ENCODE data around the gene CFAP161. TPM values are rescaled to one million over a fixed set of nuclear protein-coding genes. Genes with fewer than 3 reads are reported as not detected.
A peak's percentile ranks its signal among the peaks of the same experiment; 100 is the strongest.
"Not testable (repeated sequence)": the region's sequence is repeated elsewhere in the genome, so short reads cannot be mapped to it uniquely, and the experiment has no call there.

The CFAP161 gene
- total RNA-seq, 1 donor from 2014 or later = 0.26 TPM

GRCh38 chr15:81106560-81106959 is 27.5 kb upstream of the CFAP161 start:
- DNase-seq (ENCODE audit: low read depth, low spot score) = peak; percentile 26

- no peak for DNase-seq (ENCODE audit: low read depth, low spot score)
Observed at GRCh38 chr15:81107889-81108288, 26.2 kb upstream of the CFAP161 start.

- DNase-seq (ENCODE audit: low read depth, low spot score) = no peak
Observed at GRCh38 chr15:81108427-81108826, 25.6 kb upstream of the CFAP161 start.

- no peak for DNase-seq (ENCODE audit: low read depth, low spot score)
Observed at GRCh38 chr15:81111018-81111417, 23.1 kb upstream of the CFAP161 start.

- DNase-seq (ENCODE audit: low read depth, low spot score) = no peak
Observed at GRCh38 chr15:81111510-81112470, 22.3 kb upstream of the CFAP161 start.

- DNase-seq (ENCODE audit: low read depth, low spot score) = no peak
Observed at GRCh38 chr15:81113204-81113657, 20.8 kb upstream of the CFAP161 start.

GRCh38 chr15:81113861-81114291 is 20.2 kb upstream of the CFAP161 start:
- no peak for DNase-seq (ENCODE audit: low read depth, low spot score)

- DNase-seq (ENCODE audit: low read depth, low spot score) = no peak
Observed at GRCh38 chr15:81115054-81115939, 18.8 kb upstream of the CFAP161 start.

- DNase-seq (ENCODE audit: low read depth, low spot score) = no peak
Observed at GRCh38 chr15:81117136-81117535, 16.9 kb upstream of the CFAP161 start.

GRCh38 chr15:81117581-81117980 is 16.5 kb upstream of the CFAP161 start:
- no peak for DNase-seq (ENCODE audit: low read depth, low spot score)

GRCh38 chr15:81118361-81118760 is 15.7 kb upstream of the CFAP161 start:
- DNase-seq (ENCODE audit: low read depth, low spot score) = no peak

- no peak for DNase-seq (ENCODE audit: low read depth, low spot score)
Observed at GRCh38 chr15:81120069-81120468, 14.0 kb upstream of the CFAP161 start.

GRCh38 chr15:81126892-81127291 is 7.2 kb upstream of the CFAP161 start:
- no peak for DNase-seq (ENCODE audit: low read depth, low spot score)

- not testable (repeated sequence) for DNase-seq (ENCODE audit: low read depth, low spot score)
Observed at GRCh38 chr15:81141478-81141877, 7.4 kb downstream of the CFAP161 start.

- DNase-seq (ENCODE audit: low read depth, low spot score) = no peak
Observed at GRCh38 chr15:81146006-81146405, 11.9 kb downstream of the CFAP161 start.

GRCh38 chr15:81146466-81146865 is 12.4 kb downstream of the CFAP161 start:
- no peak for DNase-seq (ENCODE audit: low read depth, low spot score)

GRCh38 chr15:81151389-81151788 is 17.3 kb downstream of the CFAP161 start:
- DNase-seq (ENCODE audit: low read depth, low spot score) = no peak

GRCh38 chr15:81152339-81152738 is 18.3 kb downstream of the CFAP161 start:
- no peak for DNase-seq (ENCODE audit: low read depth, low spot score)

- no peak for DNase-seq (ENCODE audit: low read depth, low spot score)
Observed at GRCh38 chr15:81152799-81153198, 18.7 kb downstream of the CFAP161 start.

GRCh38 chr15:81155375-81156218 is 21.5 kb downstream of the CFAP161 start:
- DNase-seq (ENCODE audit: low read depth, low spot score) = no peak

GRCh38 chr15:81156324-81156723 is 22.3 kb downstream of the CFAP161 start:
- no peak for DNase-seq (ENCODE audit: low read depth, low spot score)

Data from pulmonary artery endothelial cell (primary cell).